Measurements from ENCODE around the gene SF3A1. TPM values are rescaled to one million over a fixed set of nuclear protein-coding genes. Genes with fewer than 3 reads are reported as not detected.
A peak's percentile ranks its signal among the peaks of the same experiment; 100 is the strongest.

SF3A1 gene
- total and polyA plus RNA-seq, 4 donors = 15.8 to 157 (median 45.1) TPM

GRCh38 chr22:30302810-30303138 lies 53.9 kb downstream of the SF3A1 start:
- no peak overlapping the region for H3K9ac ChIP-seq (ENCODE audit: insufficient read depth in 1 of 2, low read length in 2 of 2)
- WGBS, 2 donors = 54% methylated on average over 5 of the region's 5 CpGs
- no peak for ATAC-seq (ENCODE audit: insufficient read depth, low FRiP score)
- no peaks in the 10 kb centered on the region for H3K9me3 ChIP-seq (ENCODE audit: control insufficient read depth in 4 of 4, insufficient read depth in 3 of 4, low read length in 3 of 4)
- DNase-seq = no peak
- TF ChIP-seq CTCF (IDR thresholded peaks at IDR 0.05; ENCODE audit: control extremely low read depth, extremely low read depth) = no peak
- peak overlapping the region; percentile 17 to 94 for H3K27ac ChIP-seq (ENCODE audit: low read depth in 1 of 2, low read length in 1 of 2)
- no peaks in the 10 kb centered on the region for H3K27me3 ChIP-seq (ENCODE audit: control insufficient read depth in 3 of 3, insufficient read depth in 3 of 3, low read length in 2 of 3)
- H3K4me1 ChIP-seq (ENCODE audit: control insufficient read depth in 5 of 5, insufficient read depth in 5 of 5, low read length in 5 of 5) = peaks cover 4 to 52% (median 32%) of the 10 kb centered on the region in 5 donors
- peaks cover 0 to 20% (median 11%) of the 10 kb centered on the region in 4 donors for H3K36me3 ChIP-seq (ENCODE audit: control insufficient read depth in 4 of 4, insufficient read depth in 4 of 4, low read length in 4 of 4)
- no peak overlapping the region for H3K4me3 ChIP-seq

GRCh38 chr22:30301995-30302809 lies 54.5 kb downstream of the SF3A1 start:
- DNase-seq (no peak), ATAC-seq (ENCODE audit: insufficient read depth, low FRiP score) (peak; percentile 32)
- peaks cover 0 to 25% (median 14%) of the 10 kb centered on the region in 4 donors for H3K36me3 ChIP-seq (ENCODE audit: control insufficient read depth in 4 of 4, insufficient read depth in 4 of 4, low read length in 4 of 4)
- TF ChIP-seq CTCF (IDR thresholded peaks at IDR 0.05; ENCODE audit: control extremely low read depth, extremely low read depth) = no peak
- 27 to 32% methylated on average over 9 of the region's 9 CpGs for WGBS, 2 donors
- H3K9ac ChIP-seq (ENCODE audit: insufficient read depth in 1 of 2, low read length in 2 of 2) = no peak overlapping the region
- H3K4me3 ChIP-seq = no peak overlapping the region
- no peaks in the 10 kb centered on the region for H3K9me3 ChIP-seq (ENCODE audit: control insufficient read depth in 4 of 4, insufficient read depth in 3 of 4, low read length in 3 of 4)
- no peaks in the 10 kb centered on the region for H3K27me3 ChIP-seq (ENCODE audit: control insufficient read depth in 3 of 3, insufficient read depth in 3 of 3, low read length in 2 of 3)
- peak overlapping the region; percentile 62 to 94 for H3K27ac ChIP-seq (ENCODE audit: low read depth in 1 of 2, low read length in 1 of 2)
- H3K4me1 ChIP-seq (ENCODE audit: control insufficient read depth in 5 of 5, insufficient read depth in 5 of 5, low read length in 5 of 5) = peaks cover 4 to 57% (median 32%) of the 10 kb centered on the region in 5 donors

GRCh38 chr22:30299322-30299721 lies 57.4 kb downstream of the SF3A1 start:
- no peak for TF ChIP-seq CTCF (IDR thresholded peaks at IDR 0.05; ENCODE audit: control extremely low read depth, extremely low read depth)
- ATAC-seq (ENCODE audit: insufficient read depth, low FRiP score) (no peak), DNase-seq (no peak)
- H3K27me3 ChIP-seq (ENCODE audit: control insufficient read depth in 3 of 3, insufficient read depth in 3 of 3, low read length in 2 of 3) = no peaks in the 10 kb centered on the region
- no peaks in the 10 kb centered on the region for H3K9me3 ChIP-seq (ENCODE audit: control insufficient read depth in 4 of 4, insufficient read depth in 3 of 4, low read length in 3 of 4)
- 94 to 97% methylated on average over 13 of the region's 13 CpGs for WGBS, 2 donors
- H3K4me3 ChIP-seq = no peak overlapping the region
- peaks cover 0 to 36% (median 29%) of the 10 kb centered on the region in 4 donors for H3K36me3 ChIP-seq (ENCODE audit: control insufficient read depth in 4 of 4, insufficient read depth in 4 of 4, low read length in 4 of 4)
- peak overlapping the region in 1 of 2 donors; percentile 56 for H3K27ac ChIP-seq (ENCODE audit: low read depth in 1 of 2, low read length in 1 of 2)
- no peak overlapping the region for H3K9ac ChIP-seq (ENCODE audit: insufficient read depth in 1 of 2, low read length in 2 of 2)
- H3K4me1 ChIP-seq (ENCODE audit: control insufficient read depth in 5 of 5, insufficient read depth in 5 of 5, low read length in 5 of 5) = peaks cover 0 to 44% (median 9%) of the 10 kb centered on the region in 5 donors
